SK-N-SH (cell line): ENCODE measurements around the gene C1QTNF8.

Experiments used
- NRF1 ChIP-seq: IDR thresholded peaks from 2 replicates; pipeline ENCODE4 v1.6.1; 2012; ENCODE audit warnings: low read depth, mild to moderate bottlenecking, low read length
- RAD21 ChIP-seq: IDR thresholded peaks from 2 replicates; pipeline ENCODE4 v1.6.1; 2012; ENCODE audit warnings: mild to moderate bottlenecking, low read length
- TF ChIP-seq, protein P1 (sequence below): fragments of 200-600 bp; sonication (generic); IDR thresholded peaks from 2 replicates; pipeline ENCODE4 v1.6.1; 2017; ENCODE audit warnings: antibody characterized with exemption, mild to moderate bottlenecking, moderate library complexity

DNA sequence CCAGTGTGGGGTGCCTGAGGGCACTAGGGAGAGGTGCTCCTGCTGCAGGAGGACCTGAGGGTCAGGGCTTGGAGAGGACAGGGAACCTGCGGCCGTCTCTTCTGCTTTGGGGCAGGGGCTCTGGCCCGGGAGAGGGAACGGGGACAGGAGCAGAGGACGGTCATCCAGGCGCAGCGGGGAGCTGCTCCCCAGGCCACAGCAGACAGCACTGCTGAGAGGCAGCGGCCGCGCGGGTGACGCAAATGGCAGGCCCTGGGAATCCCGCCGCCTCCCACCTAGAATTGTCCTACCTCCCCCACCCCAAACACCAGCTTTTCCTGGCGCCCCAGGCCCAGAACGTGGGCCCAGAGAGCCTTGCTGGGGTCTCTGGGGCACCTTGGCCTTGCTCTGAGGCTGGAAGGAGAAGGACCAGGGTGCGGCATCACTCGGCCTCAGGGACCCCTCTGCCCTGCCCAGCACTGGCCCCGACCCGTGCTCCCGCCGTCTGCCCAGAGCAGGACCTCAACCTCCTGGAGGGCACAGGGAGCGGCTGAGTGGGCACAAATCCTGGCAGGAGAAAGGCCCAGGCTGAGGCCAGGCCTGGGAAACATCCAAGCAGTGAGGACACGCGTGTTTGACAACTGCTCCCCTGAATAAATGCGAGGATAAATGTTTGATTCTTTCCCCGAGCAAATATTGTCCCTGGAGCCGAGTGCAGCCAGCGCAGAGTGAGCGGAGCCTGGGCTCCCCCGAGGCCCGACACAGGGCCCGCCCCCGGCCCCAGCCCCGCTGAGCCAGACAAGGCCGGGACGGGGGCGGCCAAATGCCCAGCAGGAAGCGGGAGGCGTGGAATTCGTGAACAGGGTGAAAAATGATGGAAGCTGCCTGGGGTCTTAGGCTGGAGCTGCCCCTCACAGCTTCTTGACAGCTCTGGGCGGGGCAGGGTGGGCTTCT is 15.0 kb downstream of the C1QTNF8 start:
- TF ChIP-seq NRF1 (no peak), RAD21 (no peak)
- TF ChIP-seq, protein P1, sequence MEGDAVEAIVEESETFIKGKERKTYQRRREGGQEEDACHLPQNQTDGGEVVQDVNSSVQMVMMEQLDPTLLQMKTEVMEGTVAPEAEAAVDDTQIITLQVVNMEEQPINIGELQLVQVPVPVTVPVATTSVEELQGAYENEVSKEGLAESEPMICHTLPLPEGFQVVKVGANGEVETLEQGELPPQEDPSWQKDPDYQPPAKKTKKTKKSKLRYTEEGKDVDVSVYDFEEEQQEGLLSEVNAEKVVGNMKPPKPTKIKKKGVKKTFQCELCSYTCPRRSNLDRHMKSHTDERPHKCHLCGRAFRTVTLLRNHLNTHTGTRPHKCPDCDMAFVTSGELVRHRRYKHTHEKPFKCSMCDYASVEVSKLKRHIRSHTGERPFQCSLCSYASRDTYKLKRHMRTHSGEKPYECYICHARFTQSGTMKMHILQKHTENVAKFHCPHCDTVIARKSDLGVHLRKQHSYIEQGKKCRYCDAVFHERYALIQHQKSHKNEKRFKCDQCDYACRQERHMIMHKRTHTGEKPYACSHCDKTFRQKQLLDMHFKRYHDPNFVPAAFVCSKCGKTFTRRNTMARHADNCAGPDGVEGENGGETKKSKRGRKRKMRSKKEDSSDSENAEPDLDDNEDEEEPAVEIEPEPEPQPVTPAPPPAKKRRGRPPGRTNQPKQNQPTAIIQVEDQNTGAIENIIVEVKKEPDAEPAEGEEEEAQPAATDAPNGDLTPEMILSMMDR = no peak
